Measurements from ENCODE around the gene KRCC1.

GRCh38 chr2:88092773-88093172, 37.2 kb upstream of the KRCC1 start:
- TF ChIP-seq CTCF (IDR thresholded peaks at IDR 0.05 in 8 of 11, conservative IDR thresholded peaks at IDR 0.05 in 3 of 11): no peak
- no peak for TF ChIP-seq POLR2A (IDR thresholded peaks at IDR 0.05)
- TF ChIP-seq POLR2AphosphoS5 (IDR thresholded peaks at IDR 0.05): no peak
